GM15510 (cell line): ENCODE measurements around the gene FAM118B.
A peak's percentile ranks its signal among the peaks of the same experiment; 100 is the strongest.

Source experiments
- POLR2A ChIP-seq: IDR thresholded peaks from 3 replicates; pipeline ENCODE4 v1.6.1; 2011; ENCODE audit warnings: borderline replicate concordance; ENCODE audit not compliant: insufficient read length; ENCODE audit errors: extremely low read depth

FAM118B gene

DNA sequence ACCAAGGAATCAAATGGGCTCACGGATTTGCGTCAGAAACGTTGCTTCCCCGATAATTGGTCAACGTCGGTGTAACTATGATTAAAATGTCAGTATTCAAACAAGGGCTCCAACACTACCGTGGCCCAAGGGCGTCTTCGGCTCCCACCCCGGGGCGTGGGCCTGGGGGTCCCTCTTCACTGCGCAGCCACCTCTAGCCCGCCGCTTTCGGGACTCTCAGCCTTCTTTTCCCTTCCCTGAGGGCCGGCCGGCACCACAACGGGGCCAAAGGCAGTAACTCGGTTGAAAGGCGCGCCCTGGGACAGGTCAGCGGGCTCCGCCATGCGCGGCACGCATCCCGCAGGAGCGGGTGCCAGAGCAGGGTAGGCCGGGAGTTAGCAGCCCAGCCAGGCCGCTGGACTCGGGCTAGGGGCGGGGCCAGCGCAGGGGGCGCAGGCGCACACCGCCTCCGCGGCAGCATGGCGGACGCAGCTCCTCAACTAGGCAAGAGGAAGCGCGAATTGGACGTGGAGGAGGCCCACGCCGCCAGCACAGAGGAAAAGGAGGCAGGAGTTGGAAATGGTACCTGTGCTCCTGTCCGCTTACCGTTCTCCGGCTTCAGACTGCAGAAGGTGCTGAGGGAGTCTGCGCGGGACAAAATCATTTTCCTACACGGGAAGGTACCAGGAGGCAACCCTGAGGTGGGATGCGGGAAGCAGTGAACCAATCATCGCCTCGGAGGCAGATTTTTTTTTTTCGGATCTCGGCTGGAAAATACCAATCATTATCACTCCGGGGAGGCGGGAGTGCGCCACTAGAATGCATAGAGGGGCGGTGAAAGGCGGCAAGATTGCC lies 92.3 kb downstream of the FAM118B start, which contains the start of gene DCPS:
DCPS (plus strand) TSS at position 438 of the 834 bp plus-strand sequence; CDS start at position 459, 21 bp downstream.
- peak; percentile 98 for TF ChIP-seq POLR2A

DNA sequence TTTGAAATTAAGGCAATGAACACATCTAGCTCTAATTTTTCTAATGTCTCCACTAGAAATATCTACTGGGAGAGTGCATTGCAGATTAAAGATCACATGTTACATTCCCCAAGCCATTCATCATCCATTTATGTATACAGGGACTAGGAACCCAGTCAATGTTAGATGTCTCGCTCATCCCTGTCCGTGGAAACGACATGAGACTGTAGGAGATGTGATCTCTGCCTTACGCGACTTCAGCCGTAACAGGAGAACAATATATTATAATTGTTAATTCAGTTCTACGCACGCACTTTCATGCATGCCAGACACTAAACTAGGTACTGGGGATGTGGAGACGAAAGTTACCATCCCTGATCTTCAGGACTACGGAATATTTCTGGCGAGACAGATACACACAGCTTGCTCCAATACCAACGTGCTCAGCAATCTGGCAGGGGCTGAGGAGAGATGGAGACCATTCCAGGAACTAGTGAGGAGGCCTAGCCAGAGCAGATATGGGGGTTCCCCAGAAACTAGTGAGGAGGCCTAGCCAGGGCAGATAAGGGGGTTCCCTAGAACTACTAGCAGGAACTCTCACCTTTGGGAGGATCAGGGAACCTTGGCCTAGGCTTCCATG lies 93.0 kb downstream of the FAM118B start:
- no peak for TF ChIP-seq POLR2A

DNA sequence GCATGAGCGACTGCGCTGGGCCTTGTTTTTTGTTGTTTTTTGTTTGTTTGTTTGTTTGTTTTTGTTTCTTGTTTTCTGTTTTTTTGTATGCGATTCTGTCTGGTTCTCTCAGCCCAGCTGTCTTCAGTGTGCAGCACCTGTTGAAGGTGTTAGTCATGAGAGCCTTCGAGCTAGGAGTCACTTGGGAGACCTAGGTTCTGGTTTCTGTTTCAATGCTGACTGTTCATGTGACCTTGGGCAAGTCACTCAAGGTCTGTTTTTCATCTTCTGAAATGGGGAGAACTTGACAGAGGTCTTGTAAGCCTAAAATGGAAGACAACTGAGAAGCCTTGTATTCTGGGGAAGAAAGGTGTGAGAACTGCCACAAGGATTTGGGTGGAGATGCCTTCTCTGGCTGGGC lies 94.1 kb downstream of the FAM118B start:
- TF ChIP-seq POLR2A: no peak

DNA sequence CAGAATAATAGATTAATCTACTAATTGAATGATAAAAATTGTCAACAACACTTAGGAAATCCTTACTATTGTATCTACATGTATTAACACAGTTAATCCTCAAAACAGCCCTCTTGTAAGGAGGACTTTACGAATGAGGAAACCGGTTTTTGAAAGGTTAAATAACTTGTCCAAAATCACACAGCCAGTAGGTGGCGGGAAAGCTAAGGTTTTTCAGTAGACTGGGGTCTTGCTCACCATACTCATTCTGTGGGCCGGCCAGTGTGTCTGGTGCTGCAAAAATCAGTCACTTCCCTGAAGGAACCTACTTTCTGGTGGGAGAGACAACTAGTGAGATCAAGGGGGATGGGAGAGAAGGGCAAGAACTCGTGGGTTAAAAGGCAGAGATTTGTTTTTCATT lies 96.1 kb downstream of the FAM118B start:
- TF ChIP-seq POLR2A: no peak

DNA sequence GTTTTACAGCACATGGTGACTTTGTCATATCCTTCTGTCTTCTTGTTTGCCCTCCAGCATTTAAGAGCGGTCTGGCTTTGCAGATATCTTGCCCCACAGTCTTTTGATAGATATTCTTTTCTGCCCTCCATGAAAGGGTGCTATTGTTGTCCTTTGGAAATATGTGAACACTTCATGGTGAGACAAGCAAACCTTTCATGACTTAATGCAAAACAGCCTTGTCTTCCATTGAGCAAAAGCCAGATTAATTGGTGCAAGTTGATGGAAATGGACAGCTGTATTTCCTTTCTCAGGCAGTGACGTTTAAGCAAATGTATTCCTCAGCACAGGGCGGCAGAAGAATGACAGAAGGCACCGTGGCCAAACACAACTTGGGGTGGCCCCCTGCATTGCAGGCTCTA lies 96.7 kb downstream of the FAM118B start:
- TF ChIP-seq POLR2A: no peak

DNA sequence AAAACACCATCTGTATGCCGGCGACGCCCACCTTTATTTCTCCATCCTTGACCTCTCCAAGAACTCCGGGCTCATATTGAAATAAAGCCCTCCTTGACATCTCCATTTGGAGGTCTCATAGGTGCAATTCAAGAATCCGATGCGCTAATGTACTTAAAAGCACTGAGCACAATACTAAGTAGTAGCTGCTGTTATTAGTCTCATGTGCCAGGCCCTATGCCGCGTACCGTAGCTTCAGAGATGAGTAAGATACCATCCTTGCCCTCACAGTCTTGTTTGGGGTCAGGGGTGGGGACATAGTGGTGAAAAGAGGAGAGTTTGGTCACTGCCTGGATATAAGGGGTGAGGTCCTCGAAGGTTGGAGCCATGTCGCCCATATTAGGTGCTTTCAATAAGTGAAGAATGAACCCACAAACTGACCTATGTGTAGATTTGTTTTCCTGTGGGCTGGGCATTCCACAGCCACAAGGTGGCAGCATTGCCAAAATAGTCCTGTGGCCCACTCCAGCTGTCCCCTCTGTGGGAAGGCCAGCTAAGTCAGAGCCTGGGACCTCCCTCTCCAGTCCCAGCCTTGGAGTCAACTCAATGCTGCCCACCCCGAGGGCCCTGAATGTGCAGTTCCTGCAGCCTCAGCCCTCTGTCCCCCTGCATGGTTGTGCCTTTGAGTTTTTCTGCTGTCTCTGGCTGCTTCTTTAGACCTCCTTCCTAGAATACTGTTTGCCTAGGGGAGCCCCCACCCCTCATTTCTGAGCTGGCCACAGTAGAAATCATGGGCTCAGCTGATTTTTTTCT lies 98.8 kb downstream of the FAM118B start:
- TF ChIP-seq POLR2A: no peak

DNA sequence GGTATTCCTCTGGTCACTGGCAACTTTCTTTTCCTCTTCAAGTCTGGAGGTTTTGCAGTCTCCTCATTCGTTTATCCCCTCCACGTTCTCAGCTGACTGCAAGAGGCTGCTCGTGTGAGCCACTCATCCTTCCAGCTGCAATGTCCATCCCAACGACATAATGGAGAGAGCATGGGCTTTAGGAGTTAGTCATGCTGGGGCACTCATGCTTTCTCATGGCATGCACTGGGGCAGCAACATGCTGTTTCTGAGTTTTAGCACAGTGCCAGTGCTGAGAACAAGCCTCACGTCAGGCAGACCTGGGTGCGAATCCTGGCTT lies 99.4 kb downstream of the FAM118B start:
- no peak for TF ChIP-seq POLR2A

DNA sequence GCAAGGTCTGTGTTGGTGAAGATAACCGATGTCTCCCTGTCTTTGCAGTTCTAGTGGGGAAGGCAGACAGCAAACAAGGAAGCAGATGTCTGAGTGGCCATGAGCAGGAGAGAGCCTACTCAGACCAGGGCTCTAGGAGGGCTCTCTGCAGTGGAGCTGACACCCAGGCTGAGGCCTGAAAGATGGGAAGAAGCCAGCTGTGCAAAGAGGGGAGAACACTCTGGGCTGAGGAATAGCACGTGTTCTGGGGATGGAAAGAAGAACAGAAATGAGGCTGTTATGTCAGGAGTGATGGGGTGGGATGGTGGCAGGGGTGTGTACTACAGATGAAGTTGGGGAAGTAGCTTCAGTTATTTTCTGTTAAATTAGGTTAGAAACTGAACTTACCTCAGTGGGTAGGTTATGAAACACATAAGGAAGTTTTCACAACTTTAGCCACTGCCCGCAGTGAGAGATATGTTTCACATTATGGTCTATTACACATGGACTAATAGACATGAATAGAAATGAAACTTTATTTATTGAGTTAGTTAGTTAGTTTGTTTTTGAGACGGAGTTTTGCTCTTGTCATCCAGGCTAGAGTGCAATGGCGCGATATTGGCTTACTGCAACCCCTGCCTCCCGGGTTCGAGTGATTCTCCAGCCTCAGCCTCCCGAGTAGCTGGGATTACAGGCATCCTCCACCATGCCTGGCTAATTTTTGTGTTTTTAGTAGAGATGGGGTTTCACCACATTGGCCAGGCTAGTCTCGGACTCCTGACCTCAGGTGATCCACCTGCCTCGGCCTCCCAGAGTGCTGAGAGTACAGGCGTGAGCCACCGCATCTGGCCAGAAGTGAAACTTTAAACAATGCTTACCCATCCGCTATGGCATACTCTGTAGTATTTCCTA lies 100.1 kb downstream of the FAM118B start:
- no peak for TF ChIP-seq POLR2A
